OCI-LY3 (cell line): ENCODE data around the gene MON2.
"Not testable (repeated sequence)": the region's sequence is repeated elsewhere in the genome, so short reads cannot be mapped to it uniquely, and the experiment has no call there.

Experiments
- H2AFZ ChIP-seq: fragments of 200-600, 300-600 bp; shearing (Covaris generic); 2 replicates; pipeline ENCODE4 v1.6.0; 2014; ENCODE audit warnings: antibody characterized with exemption, low read depth, low read length
- H3K27ac ChIP-seq: fragments of 200-600, 300-600 bp; sonication (generic); 2 replicates; pipeline ENCODE4 v1.5.1; 2014; ENCODE audit warnings: mild to moderate bottlenecking, low read length, moderate library complexity, mixed read lengths
- H3K27me3 ChIP-seq: fragments of 200-600, 300-600 bp; sonication (generic); 2 replicates; pipeline ENCODE4 v1.6.1; 2014; ENCODE audit warnings: low read depth, low read length, mixed read lengths
- H3K36me3 ChIP-seq: fragments of 200-600, 300-600 bp; sonication (generic); replicated peaks from 2 replicates; pipeline ENCODE3; 2014; ENCODE audit warnings: low read depth, low read length, mixed read lengths
- H3K4me1 ChIP-seq: fragments of 300-600, 200-600 bp; sonication (generic); 2 replicates; pipeline ENCODE4 v1.6.1; 2014; ENCODE audit warnings: low read length, mixed read lengths
- H3K4me2 ChIP-seq: fragments of 200-600, 300-600 bp; sonication (generic); 2 replicates; pipeline ENCODE4 v1.6.1; 2014; ENCODE audit warnings: low read length, mixed read lengths
- H3K4me3 ChIP-seq: fragments of 300-600, 200-600 bp; sonication (generic); 2 replicates; pipeline ENCODE4 v1.5.1; 2014; ENCODE audit warnings: antibody characterized with exemption, mild to moderate bottlenecking, low read length, moderate library complexity
- H3K79me2 ChIP-seq: fragments of 300-600, 200-600 bp; shearing (Covaris generic); 2 replicates; pipeline ENCODE4 v1.6.1; 2014; ENCODE audit warnings: mild to moderate bottlenecking, low read length, mixed read lengths
- H3K9ac ChIP-seq: fragments of 300-600, 200-600 bp; shearing (Covaris generic); 2 replicates; pipeline ENCODE4 v1.6.0; 2014; ENCODE audit warnings: mild to moderate bottlenecking, low read length, moderate library complexity
- H3K9me3 ChIP-seq: fragments of 200-600, 300-600 bp; shearing (Covaris generic); 2 replicates; pipeline ENCODE4 v1.6.1; 2014; ENCODE audit warnings: low read length, mixed read lengths; ENCODE audit not compliant: insufficient read depth
- H4K20me1 ChIP-seq: fragments of 200-600, 300-600 bp; sonication (generic); 2 replicates; pipeline ENCODE4 v1.6.1; 2016; ENCODE audit warnings: low read length, mixed read lengths; ENCODE audit not compliant: insufficient read depth
- EZH2phosphoT487 ChIP-seq: fragments of 200-600 bp; shearing (Covaris generic); IDR thresholded peaks from 2 replicates; pipeline ENCODE4 v1.6.1; 2018; ENCODE audit warnings: antibody characterized with exemption, mixed run types, low read depth
- TF ChIP-seq, protein P1 (sequence below): fragments of 200-600, 300-600 bp; sonication (generic); IDR thresholded peaks from 2 replicates; pipeline ENCODE4 v1.5.1; 2014; ENCODE audit warnings: antibody characterized with exemption, low read length, low read depth

The MON2 gene

GRCh38 chr12:62505786-62506185, 39.2 kb downstream of the MON2 start:
- Histone ChIP-seq H3K9me3 (no peaks in the 10 kb centered on the region), H3K4me3 (no peak overlapping the region), H3K9ac (no peak overlapping the region), H3K36me3 (peaks cover 35% of the 10 kb centered on the region), H3K4me1 (no peaks in the 10 kb centered on the region), H3K79me2 (no peaks in the 10 kb centered on the region), H3K27ac (no peak overlapping the region), H4K20me1 (no peaks in the 10 kb centered on the region), H2AFZ (no peak overlapping the region), H3K27me3 (no peaks in the 10 kb centered on the region), H3K4me2 (no peak overlapping the region)
- TF ChIP-seq, protein P1, sequence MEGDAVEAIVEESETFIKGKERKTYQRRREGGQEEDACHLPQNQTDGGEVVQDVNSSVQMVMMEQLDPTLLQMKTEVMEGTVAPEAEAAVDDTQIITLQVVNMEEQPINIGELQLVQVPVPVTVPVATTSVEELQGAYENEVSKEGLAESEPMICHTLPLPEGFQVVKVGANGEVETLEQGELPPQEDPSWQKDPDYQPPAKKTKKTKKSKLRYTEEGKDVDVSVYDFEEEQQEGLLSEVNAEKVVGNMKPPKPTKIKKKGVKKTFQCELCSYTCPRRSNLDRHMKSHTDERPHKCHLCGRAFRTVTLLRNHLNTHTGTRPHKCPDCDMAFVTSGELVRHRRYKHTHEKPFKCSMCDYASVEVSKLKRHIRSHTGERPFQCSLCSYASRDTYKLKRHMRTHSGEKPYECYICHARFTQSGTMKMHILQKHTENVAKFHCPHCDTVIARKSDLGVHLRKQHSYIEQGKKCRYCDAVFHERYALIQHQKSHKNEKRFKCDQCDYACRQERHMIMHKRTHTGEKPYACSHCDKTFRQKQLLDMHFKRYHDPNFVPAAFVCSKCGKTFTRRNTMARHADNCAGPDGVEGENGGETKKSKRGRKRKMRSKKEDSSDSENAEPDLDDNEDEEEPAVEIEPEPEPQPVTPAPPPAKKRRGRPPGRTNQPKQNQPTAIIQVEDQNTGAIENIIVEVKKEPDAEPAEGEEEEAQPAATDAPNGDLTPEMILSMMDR = no peak
- TF ChIP-seq EZH2phosphoT487 = no peak

GRCh38 chr12:62512901-62513300, 46.3 kb downstream of the MON2 start:
- Histone ChIP-seq H3K4me3 (no peak overlapping the region), H3K4me2 (no peak overlapping the region), H3K9me3 (no peaks in the 10 kb centered on the region), H3K27me3 (no peaks in the 10 kb centered on the region), H3K79me2 (no peaks in the 10 kb centered on the region), H4K20me1 (no peaks in the 10 kb centered on the region), H3K27ac (no peak overlapping the region), H3K36me3 (peaks cover 33% of the 10 kb centered on the region), H2AFZ (no peak overlapping the region), H3K9ac (no peak overlapping the region), H3K4me1 (no peaks in the 10 kb centered on the region)
- TF ChIP-seq, protein P1 = no peak
- no peak for TF ChIP-seq EZH2phosphoT487

GRCh38 chr12:62514080-62514479, 47.5 kb downstream of the MON2 start:
- H2AFZ ChIP-seq, H3K9me3 ChIP-seq, H4K20me1 ChIP-seq, H3K79me2 ChIP-seq, H3K4me1 ChIP-seq, H3K4me2 ChIP-seq, H3K27ac ChIP-seq, H3K9ac ChIP-seq, H3K27me3 ChIP-seq, H3K4me3 ChIP-seq: not testable (repeated sequence)
- H3K36me3 ChIP-seq = peaks cover 26% of the 10 kb centered on the region

DNA sequence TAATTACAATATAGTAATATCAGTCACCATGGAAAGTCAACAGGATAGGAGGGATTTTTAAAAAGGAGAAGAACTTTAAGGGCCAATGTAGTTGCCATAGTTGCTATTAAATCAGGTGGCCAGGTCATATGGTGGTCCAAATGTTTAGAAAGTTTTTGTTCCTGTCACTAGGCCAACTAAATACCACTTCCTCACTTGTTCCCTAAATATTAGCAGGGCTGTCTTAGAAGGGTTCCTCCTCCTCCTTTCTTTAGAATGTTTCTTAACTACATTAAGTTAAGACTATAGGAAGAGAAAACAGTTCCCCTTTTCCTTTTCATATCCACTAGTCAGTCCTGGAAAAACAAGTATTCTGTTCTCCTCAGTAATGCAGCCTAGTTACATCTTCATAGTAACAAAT, 50.3 kb downstream of the MON2 start:
- no peak overlapping the region for H3K27ac ChIP-seq
- no peaks in the 10 kb centered on the region for H3K9me3 ChIP-seq
- no peak overlapping the region for H3K4me3 ChIP-seq
- no peaks in the 10 kb centered on the region for H3K79me2 ChIP-seq
- H3K27me3 ChIP-seq = no peaks in the 10 kb centered on the region
- no peaks in the 10 kb centered on the region for H4K20me1 ChIP-seq
- H3K36me3 ChIP-seq = peaks cover 4% of the 10 kb centered on the region
- TF ChIP-seq, protein P1 = no peak
- no peak for TF ChIP-seq EZH2phosphoT487
- no peak overlapping the region for H2AFZ ChIP-seq
- H3K4me2 ChIP-seq = no peak overlapping the region
- no peaks in the 10 kb centered on the region for H3K4me1 ChIP-seq
- no peak overlapping the region for H3K9ac ChIP-seq

DNA sequence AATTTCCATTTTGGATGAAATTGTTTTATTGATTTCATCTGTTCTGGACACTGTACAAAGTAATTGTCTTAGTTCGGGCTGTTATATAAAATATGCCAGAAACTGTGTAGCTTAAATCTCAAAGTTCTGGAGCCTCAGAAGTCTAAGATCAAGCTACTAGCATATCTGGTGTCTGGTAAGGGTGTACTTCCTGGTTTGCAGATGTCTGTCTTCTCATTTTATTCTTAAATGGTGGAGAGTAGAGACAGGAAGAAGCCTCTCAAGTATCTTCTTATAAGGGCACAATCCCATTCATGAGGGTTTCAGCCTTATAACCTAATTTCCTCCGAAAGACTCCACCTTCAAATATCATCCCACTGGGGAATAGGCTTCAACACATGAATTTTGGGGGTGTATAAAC, 51.3 kb downstream of the MON2 start:
- Histone ChIP-seq H3K4me1 (no peaks in the 10 kb centered on the region), H3K9me3 (no peaks in the 10 kb centered on the region), H3K4me3 (no peak overlapping the region), H3K4me2 (no peak overlapping the region), H3K36me3 (peaks cover 4% of the 10 kb centered on the region), H3K27me3 (no peaks in the 10 kb centered on the region), H3K9ac (no peak overlapping the region), H4K20me1 (no peaks in the 10 kb centered on the region), H3K79me2 (no peaks in the 10 kb centered on the region), H2AFZ (no peak overlapping the region), H3K27ac (no peak overlapping the region)
- TF ChIP-seq, protein P1 = no peak
- no peak for TF ChIP-seq EZH2phosphoT487
